HEK293 (cell line): ENCODE results near the gene ELMO1.

ENCODE experiments used
- CTCF ChIA-PET: fragments of 350-600 bp; formaldehyde crosslinking; extraction: SDS; loops from one replicate; lab custom pipeline; 2021; ENCODE audit warnings: antibody characterized with exemption; lab: Yijun Ruan, JAX
- POLR2A ChIA-PET: fragments of 300-600 bp; formaldehyde crosslinking; extraction: SDS; loops from one replicate; lab custom pipeline; 2020; ENCODE audit warnings: antibody characterized with exemption, inconsistent platforms; lab: Yijun Ruan, JAX
- H3K27ac ChIP-seq: fragments of 200-500 bp; sonication (Bioruptor generic); 2 replicates; pipeline ENCODE4 v1.5.1; 2014; ENCODE audit warnings: low read depth, low read length, control low read depth, inconsistent platforms; ENCODE audit errors: extremely low read depth
- H3K36me3 ChIP-seq, 2 experiments: fragments of 200-500 bp in 1 of 2; sonication (Bioruptor generic) in 1 of 2; 1 replicate in 1 of 2; 2 replicates in 1 of 2; pipeline ENCODE4 v1.5.1; 2014 to 2017; ENCODE audit warnings: inconsistent platforms in 2 of 2, low read length in 2 of 2; ENCODE audit not compliant: control insufficient read depth in 2 of 2, insufficient read depth in 1 of 2
- H3K4me1 ChIP-seq: fragments of 200-500 bp; sonication (Bioruptor generic); 2 replicates; pipeline ENCODE4 v1.5.1; 2014; ENCODE audit warnings: mild to moderate bottlenecking, low read length, inconsistent platforms; ENCODE audit not compliant: control insufficient read depth, insufficient read depth
- H3K4me3 ChIP-seq: 2 replicates; pipeline ENCODE4 v1.5.1; 2011; ENCODE audit warnings: low read depth, mild to moderate bottlenecking, control low read depth, low read length, moderate library complexity
- H3K9me3 ChIP-seq: fragments of 200-500 bp; sonication (Bioruptor generic); 2 replicates; pipeline ENCODE4 v1.5.1; 2014; ENCODE audit warnings: low read depth, low read length, inconsistent platforms; ENCODE audit not compliant: control insufficient read depth, insufficient read depth
- BCL11A ChIP-seq: fragments of 450-650 bp; formaldehyde crosslinking; IDR thresholded peaks from 2 replicates; pipeline ENCODE4 v1.5.1; 2016; ENCODE audit warnings: low read depth, missing biosample characterization, missing genetic modification characterization
- PATZ1 ChIP-seq: fragments of 450-650 bp; formaldehyde crosslinking; IDR thresholded peaks from 2 replicates; pipeline ENCODE4 v1.5.1; 2016; ENCODE audit warnings: missing biosample characterization, missing genetic modification characterization
- PRDM2 ChIP-seq: fragments of 450-650 bp; formaldehyde crosslinking; IDR thresholded peaks from 2 replicates; pipeline ENCODE4 v1.5.1; 2016; ENCODE audit warnings: missing biosample characterization, missing genetic modification characterization, borderline replicate concordance
- ZBTB11 ChIP-seq: fragments of 450-650 bp; formaldehyde crosslinking; conservative IDR thresholded peaks from 2 replicates; pipeline ENCODE4 v1.5.1; 2016; ENCODE audit warnings: low read depth, missing biosample characterization, missing genetic modification characterization
- ZNF157 ChIP-seq: fragments of 450-650 bp; formaldehyde crosslinking; IDR thresholded peaks from 2 replicates; pipeline ENCODE4 v1.5.1; 2016; ENCODE audit warnings: missing biosample characterization, missing genetic modification characterization
- ZNF311 ChIP-seq: fragments of 450-650 bp; formaldehyde crosslinking; IDR thresholded peaks from 2 replicates; pipeline ENCODE4 v1.5.1; 2017; ENCODE audit warnings: missing biosample characterization, missing genetic modification characterization, borderline replicate concordance
- ZNF335 ChIP-seq: fragments of 450-650 bp; formaldehyde crosslinking; conservative IDR thresholded peaks from 2 replicates; pipeline ENCODE4 v1.5.1; 2016; ENCODE audit warnings: missing biosample characterization, missing genetic modification characterization
- ZNF37A ChIP-seq: fragments of 450-650 bp; IDR thresholded peaks from 2 replicates; pipeline ENCODE4 v1.5.1; 2018; ENCODE audit warnings: missing biosample characterization, missing genetic modification characterization
- ZNF394 ChIP-seq: fragments of 450-650 bp; formaldehyde crosslinking; IDR thresholded peaks from 2 replicates; pipeline ENCODE4 v1.5.1; 2016; ENCODE audit warnings: missing biosample characterization, missing genetic modification characterization, mild to moderate bottlenecking, moderate library complexity, borderline replicate concordance
- ZNF530 ChIP-seq: fragments of 450-650 bp; formaldehyde crosslinking; IDR thresholded peaks from 2 replicates; pipeline ENCODE4 v1.5.1; 2016; ENCODE audit warnings: low read depth, missing biosample characterization, missing genetic modification characterization
- ZSCAN4 ChIP-seq: fragments of 450-650 bp; formaldehyde crosslinking; IDR thresholded peaks from 2 replicates; pipeline ENCODE4 v1.5.1; 2017; ENCODE audit warnings: missing biosample characterization, missing genetic modification characterization

Gene ELMO1

GRCh38 chr7:37118004-37118403 is 330.7 kb downstream of the ELMO1 start (continued):
- no peak for TF ChIP-seq ZBTB11 (tag by site-specific recombination)
- no peak for TF ChIP-seq ZSCAN4 (tag by site-specific recombination)
- TF ChIP-seq ZNF37A (tag by site-specific recombination), result no peak
- no peak for TF ChIP-seq PRDM2 (tag by site-specific recombination)
- TF ChIP-seq ZNF311, result no peak
- no peak for TF ChIP-seq BCL11A (tag by site-specific recombination)
- TF ChIP-seq ZNF394, result no peak
- no peak for TF ChIP-seq ZNF530
- TF ChIP-seq ZNF157, result no peak

- H3K27ac ChIP-seq, result no peak overlapping the region
- H3K9me3 ChIP-seq, result no peaks in the 10 kb centered on the region
- POLR2A ChIA-PET, result no interaction called here
- no peak overlapping the region for H3K4me3 ChIP-seq
- no peaks in the 10 kb centered on the region for H3K4me1 ChIP-seq
- peak; percentile 41; the same call in 1 of the 2 replicates for TF ChIP-seq ZNF335
- TF ChIP-seq PATZ1 (tag by site-specific recombination), result no peak
- CTCF ChIA-PET, result interaction anchor here (0.8 kb wide), 1 partner anchor 69 kb away, joined by 4 read pairs; no protein-coding TSS in a partner anchor
- H3K36me3 ChIP-seq, result no peaks in the 10 kb centered on the region
Measured at GRCh38 chr7:37117292-37117691, 331.4 kb downstream of the ELMO1 start.
